HG03354 (cell line): ENCODE results near the gene ARHGEF37.
A peak's percentile ranks its signal among the peaks of the same experiment; 100 is the strongest.

Experiments used
- ATAC-seq: cut with Tn5 transposase; IDR thresholded peaks from one replicate; pipeline ENCODE4 v1.9.1; 2021; ENCODE audit warnings: mild to moderate bottlenecking; ENCODE audit not compliant: unreplicated experiment, poor library complexity, severe bottlenecking

Gene ARHGEF37

DNA sequence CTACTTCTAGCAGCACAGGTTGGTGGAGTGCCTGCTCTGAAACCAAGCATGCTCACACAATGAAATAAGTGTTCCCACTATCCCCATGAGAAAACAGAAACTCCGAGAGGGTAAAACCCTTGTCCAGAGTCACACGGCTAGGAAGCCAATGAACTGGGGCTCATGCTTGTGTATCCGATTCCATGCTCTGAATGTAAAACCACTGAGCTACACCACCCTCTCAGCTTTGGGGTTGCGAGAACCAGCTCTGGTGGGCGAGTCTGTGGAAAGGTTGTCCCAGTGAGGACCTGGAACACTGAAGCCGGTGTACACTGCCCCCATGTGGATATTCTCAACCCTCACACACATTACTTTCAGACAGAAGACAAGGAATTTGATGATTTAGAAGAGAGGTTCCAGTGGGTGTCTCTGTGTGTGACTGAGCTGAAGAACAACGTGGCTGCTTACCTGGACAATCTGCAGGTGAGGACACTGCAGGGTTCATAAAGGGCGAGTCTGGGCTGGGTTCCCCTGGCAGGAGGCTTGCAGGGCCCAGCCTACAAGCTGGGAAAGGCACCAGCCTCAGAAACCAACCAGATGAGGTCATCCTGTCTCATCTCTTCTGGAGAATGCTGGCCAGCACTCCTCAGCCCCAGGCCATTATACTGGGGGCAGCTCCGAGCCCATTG lies 37.4 kb downstream of the ARHGEF37 start:
- peak; percentile 45 for ATAC-seq

DNA sequence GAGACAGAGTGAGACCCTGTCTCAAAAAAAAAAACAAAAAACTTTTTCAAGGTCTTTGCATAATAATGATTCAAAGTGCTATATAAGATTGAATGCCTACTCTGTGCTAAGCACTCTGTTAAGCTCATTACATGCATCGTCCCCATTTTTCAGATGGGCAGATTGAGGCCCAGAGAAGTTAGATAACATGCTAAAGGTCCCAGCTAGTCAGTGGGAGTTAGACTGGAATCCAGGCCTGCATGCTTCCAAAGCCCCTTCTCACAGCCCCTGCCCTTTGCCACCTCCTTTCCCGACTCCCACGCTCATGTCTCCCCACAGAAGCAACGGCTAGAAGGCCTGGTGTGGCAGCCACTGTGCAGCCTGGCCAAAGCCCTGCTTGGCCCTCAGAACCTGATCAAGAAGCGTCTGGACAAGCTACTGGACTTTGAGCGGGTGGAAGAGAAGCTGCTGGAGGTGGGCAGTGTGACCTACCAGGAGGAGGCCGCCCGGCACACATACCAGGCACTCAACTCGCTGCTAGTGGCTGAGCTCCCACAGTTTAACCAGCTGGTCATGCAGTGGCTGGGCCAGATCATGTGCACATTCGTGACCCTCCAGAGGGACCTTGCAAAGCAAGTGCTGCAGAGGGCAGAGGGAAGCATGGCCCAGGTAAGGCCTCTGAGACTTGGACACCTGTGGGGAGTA lies 40.3 kb downstream of the ARHGEF37 start:
- ATAC-seq: no peak

DNA sequence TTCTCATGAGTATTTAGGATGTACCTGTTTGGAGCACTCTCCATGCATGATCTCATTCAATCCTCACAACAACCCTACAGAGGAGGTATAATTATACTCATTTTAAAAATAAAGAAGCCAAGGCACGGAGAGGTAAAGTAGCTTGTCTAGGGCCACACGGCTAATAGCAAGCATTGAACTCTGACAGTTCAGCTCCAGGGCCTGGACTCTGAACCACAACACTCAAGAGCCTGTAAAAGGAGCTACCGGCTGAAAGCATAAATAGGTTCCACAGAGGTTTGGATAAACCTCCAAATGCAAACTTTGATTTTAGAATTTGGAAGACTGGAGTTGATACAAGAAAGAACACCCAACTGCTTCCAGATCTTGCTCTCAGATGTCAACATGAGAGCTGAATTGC lies 41.2 kb downstream of the ARHGEF37 start:
- ATAC-seq: no peak

DNA sequence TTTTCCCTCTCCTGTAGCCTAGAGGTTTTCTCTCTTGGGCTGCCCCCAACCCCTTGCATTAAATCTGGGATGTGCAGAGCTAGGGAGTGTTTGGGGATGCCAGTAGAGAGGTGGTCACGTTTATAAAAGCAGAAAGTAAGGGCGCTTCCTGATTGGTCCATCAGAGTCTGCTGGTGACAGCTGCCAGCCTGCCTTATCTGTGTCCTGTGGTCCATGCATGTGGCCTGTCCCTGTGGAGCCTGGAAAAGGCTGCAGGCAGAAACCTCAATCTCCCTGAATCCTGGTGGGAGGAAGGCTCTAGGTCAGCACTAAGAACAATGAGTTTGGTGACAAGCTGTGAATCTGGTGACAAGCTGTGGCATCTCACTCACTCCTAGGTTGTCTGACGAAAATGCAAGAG lies 42.2 kb downstream of the ARHGEF37 start:
- no peak for ATAC-seq

DNA sequence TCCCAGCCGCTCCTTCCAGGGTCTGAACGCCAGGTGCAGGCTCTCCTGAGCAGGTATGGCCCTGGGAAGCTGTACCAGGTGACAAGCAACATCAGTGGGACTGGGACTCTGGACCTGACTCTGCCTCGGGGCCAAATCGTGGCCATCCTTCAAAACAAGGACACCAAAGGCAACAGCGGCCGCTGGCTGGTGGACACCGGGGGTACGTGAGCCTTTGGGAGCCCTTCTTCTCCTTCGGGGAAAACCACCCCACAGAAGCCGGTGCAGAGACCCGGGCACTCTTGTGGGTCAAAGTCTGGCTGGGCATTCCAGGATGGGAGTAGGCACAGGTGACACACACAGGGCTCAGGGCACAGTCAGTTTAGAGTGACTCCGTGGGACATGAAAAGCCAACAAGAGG lies 45.8 kb downstream of the ARHGEF37 start:
- ATAC-seq: no peak

DNA sequence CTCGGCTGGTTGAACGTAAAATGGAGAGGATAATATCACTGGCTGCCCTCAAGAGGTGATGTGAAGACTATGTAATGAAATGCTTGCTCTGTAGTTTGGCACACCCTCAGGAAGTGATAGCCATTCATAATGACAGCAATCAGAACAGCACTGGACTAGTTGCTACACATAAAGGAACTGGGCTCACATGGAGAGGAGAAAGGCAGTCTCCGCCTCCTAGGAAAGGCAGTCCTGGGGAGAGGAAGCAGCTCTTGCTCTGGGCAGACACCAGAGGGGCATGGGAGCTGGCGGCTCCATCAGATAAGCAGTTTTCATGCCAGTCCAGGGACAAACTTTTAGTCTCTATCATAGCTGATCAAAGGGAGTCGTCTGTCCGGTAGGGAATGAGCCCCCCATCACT lies 46.9 kb downstream of the ARHGEF37 start:
- ATAC-seq: no peak

DNA sequence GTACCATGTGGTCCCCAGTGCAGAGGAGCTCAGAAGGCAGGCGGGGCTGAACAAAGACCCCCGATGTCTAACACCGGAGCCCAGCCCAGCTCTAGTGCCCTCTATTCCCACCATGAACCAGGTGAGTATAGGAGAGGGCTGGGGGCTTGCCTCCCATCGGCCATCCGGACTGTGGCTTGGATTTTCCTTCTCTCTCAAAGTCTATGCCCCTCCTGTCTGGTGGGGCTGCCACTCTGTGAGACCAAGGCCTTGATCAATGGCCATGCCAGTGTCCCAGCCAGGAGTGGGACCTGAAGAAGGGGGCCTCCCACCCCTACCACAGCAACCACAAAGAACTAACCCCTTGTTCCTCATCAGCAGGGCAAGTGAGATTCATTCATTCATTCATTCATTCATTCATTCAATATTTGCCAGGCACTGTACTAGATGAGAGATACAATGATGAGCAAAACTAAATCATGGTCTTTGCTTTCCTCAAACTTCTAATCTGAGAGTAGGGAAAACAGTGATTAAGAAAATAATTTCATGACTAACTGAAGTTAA lies 47.6 kb downstream of the ARHGEF37 start:
- ATAC-seq: no peak

DNA sequence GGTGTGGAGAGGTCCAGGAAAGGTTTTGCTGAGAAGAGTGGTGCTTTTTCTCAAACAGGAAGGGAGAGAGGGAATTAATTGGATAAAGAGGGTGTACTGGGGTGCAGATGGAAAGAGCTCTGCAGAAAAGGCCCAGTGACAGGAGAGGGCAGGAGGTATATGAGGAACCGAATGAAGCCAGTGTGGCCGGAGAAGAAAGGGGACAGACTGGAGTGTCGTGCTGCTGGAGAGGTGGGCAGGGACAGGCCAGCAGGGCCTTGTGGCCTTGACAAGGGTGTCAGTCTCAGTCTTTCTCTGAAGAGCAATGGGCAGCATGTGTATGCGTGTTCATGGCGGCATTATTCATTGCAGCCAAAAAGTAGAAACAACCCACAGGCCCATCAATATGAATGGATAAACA lies 48.1 kb downstream of the ARHGEF37 start:
- no peak for ATAC-seq

DNA sequence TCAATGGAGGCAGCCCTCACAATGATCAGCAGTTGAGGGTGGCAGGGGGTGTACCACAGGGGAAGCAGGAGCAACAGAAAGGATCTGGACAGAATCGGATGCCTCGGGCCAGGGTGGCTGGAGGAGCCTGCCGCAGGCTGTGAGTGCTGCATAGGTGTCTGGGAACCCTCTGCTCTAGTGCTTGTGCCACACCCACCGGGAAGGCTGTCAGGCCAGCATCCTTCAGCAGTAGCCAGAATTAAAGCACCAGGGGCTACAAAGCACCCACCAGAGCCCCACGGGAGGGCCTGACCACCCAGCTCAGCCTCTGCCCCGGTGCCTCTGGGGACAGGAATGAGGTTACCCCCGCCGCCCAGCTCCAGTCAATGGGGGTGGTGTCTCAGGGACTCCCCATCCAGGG lies 49.0 kb downstream of the ARHGEF37 start:
- no peak for ATAC-seq

DNA sequence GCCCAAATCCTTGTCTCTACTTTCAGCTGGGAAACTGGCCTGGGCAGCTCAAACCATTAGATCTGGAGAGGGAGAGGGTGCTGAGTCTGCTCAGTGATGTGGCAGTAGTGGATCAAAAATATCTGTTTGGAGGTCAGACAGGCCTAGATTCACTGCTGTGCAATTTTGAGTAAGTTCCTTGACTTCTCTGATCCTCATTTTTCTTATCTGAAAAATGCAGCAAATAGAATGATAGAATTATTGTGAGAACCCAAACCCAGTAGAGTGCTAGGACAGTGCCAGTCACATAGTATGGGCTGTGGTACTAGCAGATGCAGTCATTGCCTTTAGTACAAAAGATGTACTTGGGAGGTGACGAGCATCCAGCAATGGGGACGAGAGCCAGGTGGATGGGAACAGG lies 50.2 kb downstream of the ARHGEF37 start:
- ATAC-seq: no peak

DNA sequence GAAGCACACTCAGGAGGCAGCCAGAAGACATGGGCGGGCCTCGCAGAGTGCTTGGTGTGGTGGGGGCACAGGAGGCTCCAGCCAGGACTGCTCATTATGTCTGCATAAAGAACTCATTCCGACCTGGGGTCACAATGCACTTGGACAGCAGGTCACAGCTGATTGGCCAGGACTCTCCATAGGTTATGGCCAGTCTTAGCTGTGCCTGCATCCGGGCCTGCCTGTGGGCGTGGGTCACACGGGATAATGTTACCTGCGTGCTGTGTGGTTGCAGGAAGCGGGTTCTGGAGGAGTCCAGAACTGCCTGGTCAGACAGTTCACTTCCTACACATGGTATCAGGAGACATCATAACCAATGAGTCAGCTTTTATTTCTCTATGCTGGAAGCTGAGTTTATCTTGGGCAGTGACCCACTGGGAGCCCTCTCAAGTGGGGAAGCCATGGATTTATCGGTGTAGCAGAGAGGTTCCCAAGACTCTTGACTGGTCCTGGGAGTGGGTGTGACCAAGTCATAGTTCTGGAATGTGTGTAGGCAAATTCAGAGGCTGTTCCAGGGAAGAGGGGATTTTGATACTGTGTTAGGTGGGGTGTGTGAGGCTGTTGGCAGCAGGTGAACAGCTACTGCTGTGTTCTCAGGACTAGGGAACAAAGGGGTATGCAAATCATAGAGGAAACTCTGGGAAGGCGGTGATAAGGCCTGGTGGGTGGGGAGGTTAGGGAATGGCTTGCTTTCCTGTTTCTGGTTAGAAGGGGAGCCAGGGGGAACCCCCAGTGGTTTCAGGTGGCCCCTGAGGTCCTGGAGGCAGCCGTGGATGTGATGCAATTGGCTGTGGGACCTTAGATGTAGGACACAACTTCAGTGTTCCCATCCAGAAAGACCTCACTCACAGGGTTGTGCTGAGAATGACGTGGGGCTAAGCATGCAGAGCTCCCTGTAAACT lies 51.3 kb downstream of the ARHGEF37 start:
- ATAC-seq: no peak

DNA sequence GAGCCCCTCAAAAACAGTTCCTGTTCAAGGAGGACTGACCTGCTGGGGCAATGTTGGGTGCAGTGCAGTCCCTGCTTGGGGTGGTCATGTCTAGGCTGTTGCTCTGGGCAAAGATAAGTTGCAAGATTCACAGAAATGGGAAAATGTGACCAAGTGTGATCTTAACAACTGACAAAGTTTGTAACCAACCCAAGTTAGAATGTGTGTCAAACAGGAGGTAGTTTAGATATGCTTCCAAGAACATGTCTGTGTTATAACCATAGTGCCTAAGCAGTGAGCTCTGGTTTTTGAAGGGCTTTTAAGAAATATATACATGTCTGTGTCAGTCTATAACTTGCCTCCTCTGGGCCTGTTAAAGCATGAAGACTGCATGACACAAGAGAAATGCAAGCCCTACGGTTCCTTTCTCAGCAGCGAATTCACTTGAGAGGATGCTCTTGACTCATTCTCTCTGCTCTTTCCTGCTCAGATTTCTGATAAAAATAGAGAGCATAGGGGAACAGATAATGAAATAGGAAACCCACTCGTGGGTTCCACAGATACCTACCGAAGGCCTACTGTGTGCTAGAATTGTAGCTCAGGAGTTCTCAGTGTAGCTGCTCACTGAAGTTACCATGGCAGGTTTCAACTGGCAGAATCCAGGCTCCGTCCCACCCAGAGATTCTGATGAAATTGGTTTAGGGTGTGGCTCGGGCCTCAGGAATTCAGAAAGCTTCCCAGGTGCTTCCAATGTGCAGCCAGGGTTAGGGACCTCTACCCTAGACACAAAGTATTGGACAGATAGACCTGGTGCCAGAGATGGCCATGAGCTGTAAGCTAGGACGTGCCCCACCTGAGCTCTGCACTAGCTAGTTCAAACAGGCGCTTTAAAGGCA lies 52.4 kb downstream of the ARHGEF37 start:
- ATAC-seq: no peak

DNA sequence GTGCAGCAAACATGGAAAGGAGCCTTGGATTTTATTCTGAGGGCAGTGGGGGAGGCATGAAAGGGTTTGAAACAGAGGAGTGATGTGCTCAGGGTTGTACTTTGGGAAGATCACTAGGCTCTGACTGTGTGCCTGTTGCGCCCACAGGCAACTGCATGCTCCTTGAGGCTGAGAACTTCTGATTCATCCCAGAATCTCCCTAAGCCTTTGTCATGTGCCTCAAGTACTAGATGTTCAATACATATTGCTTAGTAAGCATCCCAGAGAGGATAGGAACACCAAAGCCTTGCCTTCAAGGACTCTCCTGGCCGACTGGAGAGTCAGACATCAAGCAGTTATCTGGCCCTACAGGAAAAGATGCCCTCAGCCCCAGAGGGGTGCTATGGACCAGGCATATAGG lies 54.1 kb downstream of the ARHGEF37 start:
- ATAC-seq: no peak

DNA sequence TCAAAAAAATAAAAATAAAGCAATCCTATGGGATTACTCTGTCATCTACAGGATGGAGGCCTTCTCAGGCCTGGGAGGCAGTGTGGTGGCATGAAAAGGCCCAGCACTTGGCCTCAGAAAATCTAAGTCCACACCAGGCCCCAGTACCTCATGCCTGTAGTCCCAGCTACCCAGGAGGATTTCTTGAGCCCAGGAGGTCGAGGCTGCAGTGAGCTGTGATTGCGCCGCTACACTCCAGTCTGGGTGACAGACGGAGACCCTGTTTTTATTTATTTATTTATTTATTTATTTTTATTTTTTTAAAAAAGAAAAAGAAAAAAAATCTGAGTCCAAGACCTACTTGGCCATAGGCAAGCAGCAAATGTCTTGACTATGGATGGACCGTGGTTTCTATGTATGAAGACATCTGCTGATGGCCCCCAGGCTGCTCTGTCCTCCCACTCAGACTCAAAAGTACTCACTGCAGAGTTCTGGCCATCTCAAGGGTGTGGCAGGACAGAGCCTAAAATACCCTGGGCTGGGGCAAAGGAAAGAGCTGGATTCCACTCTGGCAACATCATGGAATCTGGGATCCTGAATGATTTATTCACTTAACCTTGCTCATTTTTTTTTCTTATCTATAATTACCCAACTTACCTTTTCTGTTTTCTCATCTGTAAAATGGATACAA lies 55.0 kb downstream of the ARHGEF37 start:
- ATAC-seq: no peak

DNA sequence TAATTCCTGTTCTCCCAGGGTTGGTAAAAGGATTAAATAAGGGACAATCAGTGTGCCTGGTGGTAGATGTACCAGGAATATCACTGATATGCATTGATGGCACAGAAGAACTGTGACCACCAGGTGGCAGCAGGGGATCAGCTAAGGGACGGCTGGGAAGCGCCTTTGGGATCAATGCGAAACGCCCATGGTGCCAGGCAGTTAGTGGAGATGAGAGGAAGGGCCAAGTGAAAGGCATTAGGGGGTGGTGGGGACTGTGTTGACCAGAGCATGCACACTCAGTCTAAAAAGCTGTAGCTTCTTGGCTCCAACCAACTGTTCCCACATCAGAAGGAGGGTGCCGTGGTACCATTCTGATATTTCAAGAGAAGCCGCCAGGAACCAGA lies 55.6 kb downstream of the ARHGEF37 start:
- peak; percentile 54 for ATAC-seq

DNA sequence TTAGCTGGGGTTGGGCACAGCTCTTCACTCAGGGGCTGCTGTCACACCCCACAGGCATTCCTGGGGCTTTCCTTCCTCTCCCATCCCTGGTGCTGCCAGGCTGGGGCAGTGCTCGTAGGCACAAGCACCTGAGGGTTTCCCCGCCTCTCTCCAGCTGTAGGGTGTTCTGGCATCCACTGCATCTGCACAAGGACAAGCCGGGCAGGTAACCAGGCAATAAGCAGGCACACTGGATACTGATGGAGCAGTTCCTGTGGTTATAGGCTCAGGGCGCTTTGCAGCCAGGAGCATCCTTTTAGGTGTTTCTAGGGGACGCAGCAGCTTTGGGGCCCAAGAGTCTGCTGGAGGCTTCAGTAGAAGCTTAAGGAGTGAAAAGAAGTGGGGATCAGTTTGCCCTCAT lies 56.8 kb downstream of the ARHGEF37 start:
- ATAC-seq: no peak

DNA sequence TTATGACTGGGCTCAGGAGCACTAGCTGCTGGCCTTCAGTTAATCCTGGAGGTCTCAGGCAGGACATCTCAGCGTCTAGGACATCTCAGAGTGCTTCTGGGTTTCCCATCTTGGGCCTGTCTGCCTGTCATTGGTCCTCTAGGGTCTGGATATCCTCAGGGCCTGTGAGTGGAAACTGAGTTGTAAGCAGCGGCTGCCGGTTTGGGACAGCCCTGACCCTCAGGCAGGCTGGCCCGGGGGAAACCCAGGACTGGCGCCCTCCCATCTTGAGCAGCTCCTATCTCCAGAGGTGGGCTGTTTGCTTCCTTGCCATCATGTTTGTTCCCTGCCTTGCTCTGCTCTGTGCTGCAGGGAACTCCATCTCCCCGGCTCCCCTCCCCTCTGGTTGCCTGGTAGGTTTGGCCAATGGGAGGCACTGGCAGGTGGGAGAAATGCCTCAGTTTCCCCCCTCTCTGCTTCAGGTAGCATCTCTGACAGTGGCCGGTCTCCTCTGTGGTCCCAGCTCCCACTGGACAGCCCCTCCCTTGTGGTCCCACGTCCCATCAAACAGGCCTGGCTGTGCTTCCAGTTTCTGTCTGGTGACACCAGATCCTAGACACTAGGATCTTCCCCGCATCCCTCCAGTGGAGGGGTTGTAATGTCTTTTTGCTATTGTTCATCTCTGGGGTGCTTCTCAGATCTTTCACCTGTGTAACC lies 57.4 kb downstream of the ARHGEF37 start:
- ATAC-seq: no peak

DNA sequence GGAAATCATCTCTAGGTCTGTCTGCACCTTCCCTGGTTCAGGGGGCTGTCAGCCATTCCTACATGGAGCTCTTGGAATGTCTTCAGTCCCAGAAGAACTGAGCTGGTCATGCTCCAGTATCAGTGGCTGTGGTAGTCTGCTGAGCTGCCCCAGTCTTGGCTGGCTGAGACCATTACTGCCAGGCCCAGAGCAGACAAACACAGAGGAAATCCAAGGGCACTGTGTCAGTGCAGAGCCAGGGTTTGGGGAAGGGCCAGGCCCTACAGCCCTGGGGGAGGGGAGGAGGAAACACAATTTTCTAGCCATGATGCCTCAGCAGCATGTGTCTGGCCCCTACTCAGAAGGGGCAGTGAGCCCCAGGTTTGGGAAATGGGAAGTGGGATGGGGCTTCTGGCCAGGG lies 58.4 kb downstream of the ARHGEF37 start:
- ATAC-seq: no peak
